ENCODE results near the gene BACH2. TPM values are rescaled to one million over a fixed set of nuclear protein-coding genes. Genes with fewer than 3 reads are reported as not detected.
"Not testable (repeated sequence)": the region's sequence is repeated elsewhere in the genome, so short reads cannot be mapped to it uniquely, and the experiment has no call there.

Gene BACH2
- total RNA-seq, 1 experiment from 2014 or later: 3.3 TPM

DNA sequence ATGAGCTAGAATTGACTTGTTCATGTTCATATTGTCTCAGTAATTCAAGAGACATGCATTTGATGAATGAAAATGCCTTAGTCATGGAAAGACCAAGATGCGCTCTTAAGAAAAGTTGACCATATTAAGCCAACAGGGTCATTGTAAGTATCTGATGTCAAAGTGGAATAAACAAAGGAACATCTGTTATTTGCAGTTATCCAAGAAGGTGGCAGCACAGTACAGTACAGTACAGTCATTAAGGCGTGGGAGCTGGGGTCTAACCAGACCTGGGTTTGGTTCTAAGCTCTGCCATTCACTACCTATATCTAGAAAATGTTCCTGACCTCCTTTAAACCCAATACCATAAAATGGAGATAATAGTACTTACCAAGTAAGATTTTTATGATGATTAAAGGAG is 178.1 kb downstream of the BACH2 start:
- DNase-seq (ENCODE audit: low read depth, low spot score) (no peak), ATAC-seq (peak; percentile 52; the same call in 1 of the 2 replicates)
- no peaks in the 10 kb centered on the region for H3K79me2 ChIP-seq (ENCODE audit: insufficient read depth, low read length)
- H3K9me3 ChIP-seq (ENCODE audit: control insufficient read depth in 1 of 2, insufficient read depth in 1 of 2, low read depth in 1 of 2, low read length in 2 of 2): no peaks in the 10 kb centered on the region
- H3K36me3 ChIP-seq (ENCODE audit: control insufficient read depth in 1 of 2, insufficient read depth in 2 of 2, low read length in 2 of 2): no peaks in the 10 kb centered on the region
- POLR2A ChIA-PET: no interaction called here
- H3K4me3 ChIP-seq (replicated peaks in 1 of 2; ENCODE audit: low read depth in 1 of 2, low read length in 2 of 2): no peak overlapping the region
- H3K9me2 ChIP-seq (ENCODE audit: insufficient read depth): no peaks in the 10 kb centered on the region
- intact Hi-C loops (cut with micrococcal nuclease): no loop called here
- H3K27ac ChIP-seq (ENCODE audit: low read depth, low read length): no peak overlapping the region
- CTCF ChIA-PET: interaction anchor here (1.0 to 1.4 kb wide), 2 partner anchors 274 to 358 kb away, joined by 3 read pairs; no protein-coding TSS in a partner anchor
- no peak overlapping the region for H3K9ac ChIP-seq (ENCODE audit: low read length)
- no peak overlapping the region for H2AFZ ChIP-seq (ENCODE audit: low read depth, low read length, poor library complexity, severe bottlenecking)
- RAD21 ChIA-PET (ENCODE audit: low non-redundant PET in 1 of 2, low total read pairs in 2 of 2, uncharacterized antibody in 2 of 2, unreplicated experiment in 2 of 2): no interaction called here
- H3K4me2 ChIP-seq (ENCODE audit: low read length): no peak overlapping the region
- no peaks in the 10 kb centered on the region for H4K20me1 ChIP-seq (ENCODE audit: insufficient read depth)
- TF ChIP-seq CEBPB (IDR thresholded peaks at IDR 0.05; ENCODE audit: low read depth) (no peak), RAD21 (IDR thresholded peaks at IDR 0.05; ENCODE audit: low read depth) (peak; percentile 46; the same call in 1 of the 2 replicates)
- H3K4me1 ChIP-seq (ENCODE audit: control insufficient read depth in 1 of 2, insufficient read depth in 2 of 2, low read length in 2 of 2): no peaks in the 10 kb centered on the region
- BruUV-seq (replicated peaks): no TSS peak
- no peaks in the 10 kb centered on the region for H3K27me3 ChIP-seq (ENCODE audit: insufficient read depth, low read length)

DNA sequence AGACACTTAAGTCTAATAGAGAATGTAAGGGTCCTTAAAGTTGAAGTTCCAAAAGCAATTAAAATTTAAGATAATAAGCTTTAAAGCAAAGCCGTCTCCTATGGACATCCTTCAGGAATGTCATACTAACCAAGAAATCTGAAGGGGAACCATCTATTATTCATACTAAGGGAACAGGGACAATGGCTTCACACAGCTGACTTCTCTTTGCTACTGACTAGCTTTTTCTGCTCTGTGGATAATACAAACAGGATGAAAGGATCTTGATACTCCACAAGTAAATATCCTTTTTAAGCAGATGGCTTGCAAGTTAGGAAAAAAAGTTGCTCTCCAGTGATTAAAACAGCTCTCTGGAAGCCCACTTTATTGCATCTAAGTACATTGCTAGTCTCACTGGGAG is 178.6 kb downstream of the BACH2 start:
- ChIA-PET CTCF (interaction anchor here (1.0 to 1.4 kb wide), 2 partner anchors 275 to 358 kb away, joined by 3 read pairs; no protein-coding TSS in a partner anchor), POLR2A (no interaction called here), RAD21 (ENCODE audit: low non-redundant PET in 1 of 2, low total read pairs in 2 of 2, uncharacterized antibody in 2 of 2, unreplicated experiment in 2 of 2) (no interaction called here)
- no peaks in the 10 kb centered on the region for H3K4me1 ChIP-seq (ENCODE audit: control insufficient read depth in 1 of 2, insufficient read depth in 2 of 2, low read length in 2 of 2)
- H3K9me3 ChIP-seq (ENCODE audit: control insufficient read depth in 1 of 2, insufficient read depth in 1 of 2, low read depth in 1 of 2, low read length in 2 of 2): no peaks in the 10 kb centered on the region
- no peak overlapping the region for H3K27ac ChIP-seq (ENCODE audit: low read depth, low read length)
- H4K20me1 ChIP-seq (ENCODE audit: insufficient read depth): no peaks in the 10 kb centered on the region
- no peak overlapping the region for H2AFZ ChIP-seq (ENCODE audit: low read depth, low read length, poor library complexity, severe bottlenecking)
- no peak for ATAC-seq
- no peaks in the 10 kb centered on the region for H3K79me2 ChIP-seq (ENCODE audit: insufficient read depth, low read length)
- H3K4me2 ChIP-seq (ENCODE audit: low read length): no peak overlapping the region
- H3K4me3 ChIP-seq (replicated peaks in 1 of 2; ENCODE audit: low read depth in 1 of 2, low read length in 2 of 2): no peak overlapping the region
- no TSS peak for BruUV-seq (replicated peaks)
- H3K9me2 ChIP-seq (ENCODE audit: insufficient read depth): no peaks in the 10 kb centered on the region
- no peak for DNase-seq (ENCODE audit: low read depth, low spot score)
- TF ChIP-seq ELF1 (IDR thresholded peaks at IDR 0.05; ENCODE audit: borderline replicate concordance, low read depth) (no peak), YY1 (IDR thresholded peaks at IDR 0.05; ENCODE audit: extremely low read depth, insufficient replicate concordance, low read depth, low read length) (no peak), ZFX (IDR thresholded peaks at IDR 0.05) (no peak), CBX3 (IDR thresholded peaks at IDR 0.05; ENCODE audit: low read depth) (no peak), RAD21 (IDR thresholded peaks at IDR 0.05; ENCODE audit: low read depth) (no peak), SRF (IDR thresholded peaks at IDR 0.05; ENCODE audit: low read depth) (no peak), FOSL1 (IDR thresholded peaks at IDR 0.05; ENCODE audit: low read depth) (no peak), JUND (IDR thresholded peaks at IDR 0.05) (no peak), EGR1 (IDR thresholded peaks at IDR 0.05; ENCODE audit: low read depth) (no peak), POLR2AphosphoS5 (IDR thresholded peaks at IDR 0.05; ENCODE audit: low read depth, low read length) (no peak)
- TF ChIP-seq, protein P1, sequence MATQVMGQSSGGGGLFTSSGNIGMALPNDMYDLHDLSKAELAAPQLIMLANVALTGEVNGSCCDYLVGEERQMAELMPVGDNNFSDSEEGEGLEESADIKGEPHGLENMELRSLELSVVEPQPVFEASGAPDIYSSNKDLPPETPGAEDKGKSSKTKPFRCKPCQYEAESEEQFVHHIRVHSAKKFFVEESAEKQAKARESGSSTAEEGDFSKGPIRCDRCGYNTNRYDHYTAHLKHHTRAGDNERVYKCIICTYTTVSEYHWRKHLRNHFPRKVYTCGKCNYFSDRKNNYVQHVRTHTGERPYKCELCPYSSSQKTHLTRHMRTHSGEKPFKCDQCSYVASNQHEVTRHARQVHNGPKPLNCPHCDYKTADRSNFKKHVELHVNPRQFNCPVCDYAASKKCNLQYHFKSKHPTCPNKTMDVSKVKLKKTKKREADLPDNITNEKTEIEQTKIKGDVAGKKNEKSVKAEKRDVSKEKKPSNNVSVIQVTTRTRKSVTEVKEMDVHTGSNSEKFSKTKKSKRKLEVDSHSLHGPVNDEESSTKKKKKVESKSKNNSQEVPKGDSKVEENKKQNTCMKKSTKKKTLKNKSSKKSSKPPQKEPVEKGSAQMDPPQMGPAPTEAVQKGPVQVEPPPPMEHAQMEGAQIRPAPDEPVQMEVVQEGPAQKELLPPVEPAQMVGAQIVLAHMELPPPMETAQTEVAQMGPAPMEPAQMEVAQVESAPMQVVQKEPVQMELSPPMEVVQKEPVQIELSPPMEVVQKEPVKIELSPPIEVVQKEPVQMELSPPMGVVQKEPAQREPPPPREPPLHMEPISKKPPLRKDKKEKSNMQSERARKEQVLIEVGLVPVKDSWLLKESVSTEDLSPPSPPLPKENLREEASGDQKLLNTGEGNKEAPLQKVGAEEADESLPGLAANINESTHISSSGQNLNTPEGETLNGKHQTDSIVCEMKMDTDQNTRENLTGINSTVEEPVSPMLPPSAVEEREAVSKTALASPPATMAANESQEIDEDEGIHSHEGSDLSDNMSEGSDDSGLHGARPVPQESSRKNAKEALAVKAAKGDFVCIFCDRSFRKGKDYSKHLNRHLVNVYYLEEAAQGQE (IDR thresholded peaks at IDR 0.05; ENCODE audit: low read depth): no peak
- no peaks in the 10 kb centered on the region for H3K27me3 ChIP-seq (ENCODE audit: insufficient read depth, low read length)
- no peaks in the 10 kb centered on the region for H3K36me3 ChIP-seq (ENCODE audit: control insufficient read depth in 1 of 2, insufficient read depth in 2 of 2, low read length in 2 of 2)
- no peak overlapping the region for H3K9ac ChIP-seq (ENCODE audit: low read length)
- intact Hi-C loops (cut with micrococcal nuclease): no loop called here

DNA sequence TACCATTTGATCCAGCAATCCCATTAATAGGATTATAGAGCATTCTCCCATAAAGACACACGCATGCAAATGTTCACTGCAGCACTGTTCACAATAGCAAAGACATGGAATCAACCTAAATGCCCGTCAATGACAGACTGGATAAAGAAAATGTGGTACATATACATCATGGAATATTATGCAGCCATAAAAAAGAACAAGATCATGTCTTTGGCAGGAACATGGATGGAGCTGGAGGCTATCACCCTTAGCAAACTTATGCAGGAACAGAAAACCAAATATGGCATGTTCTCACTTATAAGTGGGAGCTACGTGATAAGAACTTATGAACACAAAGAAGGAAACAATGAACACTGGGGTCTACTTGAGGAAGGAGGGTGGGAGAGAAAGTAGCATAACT is 180.5 kb downstream of the BACH2 start:
- H3K4me2 ChIP-seq (ENCODE audit: low read length); H3K27ac ChIP-seq (ENCODE audit: low read depth, low read length); H3K27me3 ChIP-seq (ENCODE audit: insufficient read depth, low read length); H3K9me3 ChIP-seq (ENCODE audit: control insufficient read depth in 1 of 2, insufficient read depth in 1 of 2, low read depth in 1 of 2, low read length in 2 of 2); H3K79me2 ChIP-seq (ENCODE audit: insufficient read depth, low read length); H3K9me2 ChIP-seq (ENCODE audit: insufficient read depth); H3K4me1 ChIP-seq (ENCODE audit: control insufficient read depth in 1 of 2, insufficient read depth in 2 of 2, low read length in 2 of 2); H3K4me3 ChIP-seq (replicated peaks in 1 of 2; ENCODE audit: low read depth in 1 of 2, low read length in 2 of 2); RAD21 ChIA-PET (ENCODE audit: low non-redundant PET in 1 of 2, low total read pairs in 2 of 2, uncharacterized antibody in 2 of 2, unreplicated experiment in 2 of 2); BruUV-seq (replicated peaks); CTCF ChIA-PET; H2AFZ ChIP-seq (ENCODE audit: low read depth, low read length, poor library complexity, severe bottlenecking); H4K20me1 ChIP-seq (ENCODE audit: insufficient read depth); H3K36me3 ChIP-seq (ENCODE audit: control insufficient read depth in 1 of 2, insufficient read depth in 2 of 2, low read length in 2 of 2); POLR2A ChIA-PET; DNase-seq (ENCODE audit: low read depth, low spot score); H3K9ac ChIP-seq (ENCODE audit: low read length); intact Hi-C loops (cut with micrococcal nuclease); ATAC-seq: not testable (repeated sequence)

Data from HCT116 (cell line).